Measurements from ENCODE around the gene KXD1. TPM values are rescaled to one million over a fixed set of nuclear protein-coding genes. Genes with fewer than 3 reads are reported as not detected.

Gene KXD1
- polyA plus RNA-seq, 2 of the 4 experiments (the other 2 are of a cell fraction), result 62.8 to 83.9 TPM

GRCh38 chr19:18607226-18608101 lies 49.8 kb downstream of the KXD1 start:
- Histone ChIP-seq H3K4me3 (peak overlapping the region; percentile 35), H3K9me3 (no peaks in the 10 kb centered on the region), H3K4me1 (peaks cover 25% of the 10 kb centered on the region; the same call in 2 of the 3 replicates), H3K4me2 (peak overlapping the region; percentile 89), H3K27ac (peak overlapping the region; percentile 15 to 79; a peak in 4 of 6 replicates)
- WGBS (ENCODE audit: missing lambda C conversion rate), result 1% methylated on average over 31 of the region's 68 CpGs
- ATAC-seq (peak in 1 of 2 experiments; percentile 12; a peak in 1 of 6 replicates), FAIRE-seq (no peak), DNase-seq (ENCODE audit: low read depth in 1 of 2, low spot score in 1 of 2) (no peak)
- ChIA-PET CTCF (interaction anchor here (0.8 to 2.5 kb wide), 4 partner anchors 13 to 157 kb away, joined by 3 to 6 read pairs (median 4); partner anchors contain the start of gene REX1BD), POLR2A (no interaction called here)
- no peak for TF ChIP-seq RAD21 (conservative IDR thresholded peaks at IDR 0.05 in 1 of 2, IDR thresholded peaks at IDR 0.05 in 1 of 2)
- TF ChIP-seq JUNB (IDR thresholded peaks at IDR 0.05), result no peak
- no peak for TF ChIP-seq SREBF2 (IDR thresholded peaks at IDR 0.05)
- no peak for TF ChIP-seq FOSB (CRISPR knock-in tag; IDR thresholded peaks at IDR 0.05)

GRCh38 chr19:18608102-18608804 lies 50.6 kb downstream of the KXD1 start:
- TF ChIP-seq FOXS1 (CRISPR knock-in tag; IDR thresholded peaks at IDR 0.05), result no peak
- TF ChIP-seq CBX2 (IDR thresholded peaks at IDR 0.05; ENCODE audit: borderline replicate concordance, low read depth), result no peak
- TF ChIP-seq ELK1 (IDR thresholded peaks at IDR 0.05; ENCODE audit: low read depth, low read length), result no peak
- TF ChIP-seq NFE2L2 (conservative IDR thresholded peaks at IDR 0.05; ENCODE audit: low read length), result no peak
- no peak for TF ChIP-seq GATA3 (IDR thresholded peaks at IDR 0.05; ENCODE audit: borderline replicate concordance)
- TF ChIP-seq HMGXB4 (CRISPR knock-in tag; IDR thresholded peaks at IDR 0.05; ENCODE audit: borderline replicate concordance), result no peak
- TF ChIP-seq JUN (IDR thresholded peaks at IDR 0.05), result no peak
- TF ChIP-seq RFX5 (IDR thresholded peaks at IDR 0.05), result no peak
- no peak for TF ChIP-seq EHMT2 (IDR thresholded peaks at IDR 0.05; ENCODE audit: low read depth)
- TF ChIP-seq MYC (IDR thresholded peaks at IDR 0.05; ENCODE audit: borderline replicate concordance, low read length), result no peak
- no peak for TF ChIP-seq ZC3H11A (IDR thresholded peaks at IDR 0.05)
- TF ChIP-seq CHD4 (IDR thresholded peaks at IDR 0.05; ENCODE audit: borderline replicate concordance), result no peak
- no peak for TF ChIP-seq RCOR1 (IDR thresholded peaks at IDR 0.05; ENCODE audit: low read depth, low read length)
- TF ChIP-seq MAX (IDR thresholded peaks at IDR 0.05), result no peak
- Histone ChIP-seq H3K4me1 (peaks cover 28% of the 10 kb centered on the region; the same call in 2 of the 3 replicates), H3K4me3 (peak overlapping the region; percentile 35), H3K27ac (peak overlapping the region in 1 of 2 experiments; percentile 79; a peak in 2 of 6 replicates), H3K9me3 (no peaks in the 10 kb centered on the region), H3K4me2 (peak overlapping the region; percentile 89)
- ATAC-seq (no peak), FAIRE-seq (no peak), DNase-seq (ENCODE audit: low read depth in 1 of 2, low spot score in 1 of 2) (no peak)
- POLR2A ChIA-PET, result no interaction called here
- 59% methylated on average over 5 of the region's 5 CpGs for WGBS (ENCODE audit: missing lambda C conversion rate)
- CTCF ChIA-PET, result interaction anchor here (0.8 to 2.5 kb wide), 2 partner anchors 20 to 77 kb away, joined by 3 to 6 read pairs; partner anchors contain the start of gene REX1BD
